GM18508 (cell line): Measurements from ENCODE around the gene THADA.

ENCODE experiments used
- ATAC-seq: cut with Tn5 transposase; IDR thresholded peaks from one replicate; pipeline ENCODE4 v1.9.1; 2021; ENCODE audit warnings: moderate number of reproducible peaks; ENCODE audit not compliant: insufficient read depth, unreplicated experiment

Gene THADA

GRCh38 chr2:43221763-43222474 lies 373.9 kb downstream of the THADA start:
- no peak for ATAC-seq

DNA sequence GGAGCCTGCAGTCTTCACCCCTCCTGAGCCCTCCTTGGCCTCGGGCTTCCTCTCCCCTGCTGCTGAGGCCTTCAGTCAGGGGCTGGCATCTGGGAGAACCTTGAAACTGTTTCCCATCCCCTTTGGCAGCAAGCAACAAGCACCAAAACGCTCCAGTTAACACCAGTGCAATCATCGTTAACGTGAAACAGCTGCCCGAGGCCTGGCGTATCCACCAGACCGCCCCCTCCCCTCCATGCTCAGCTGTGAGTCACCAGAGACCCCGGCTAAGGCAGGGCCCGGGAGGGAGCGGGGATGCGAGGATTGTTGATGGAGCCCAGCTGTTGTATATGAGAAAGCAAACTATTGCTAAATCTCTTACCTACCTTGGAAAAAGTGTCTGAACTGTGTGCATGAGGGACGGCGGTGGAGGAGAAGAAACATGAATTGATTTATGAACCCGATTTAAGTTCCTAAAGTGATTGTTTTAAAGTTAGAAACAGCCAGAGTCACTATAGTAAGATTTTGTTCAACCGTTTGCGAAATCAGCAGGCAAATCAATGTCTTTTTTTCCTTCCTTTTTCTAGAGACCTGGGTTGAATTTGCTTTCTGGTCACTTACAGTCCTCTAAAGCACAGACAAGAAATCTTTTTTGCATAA lies 374.6 kb downstream of the THADA start:
- no peak for ATAC-seq

DNA sequence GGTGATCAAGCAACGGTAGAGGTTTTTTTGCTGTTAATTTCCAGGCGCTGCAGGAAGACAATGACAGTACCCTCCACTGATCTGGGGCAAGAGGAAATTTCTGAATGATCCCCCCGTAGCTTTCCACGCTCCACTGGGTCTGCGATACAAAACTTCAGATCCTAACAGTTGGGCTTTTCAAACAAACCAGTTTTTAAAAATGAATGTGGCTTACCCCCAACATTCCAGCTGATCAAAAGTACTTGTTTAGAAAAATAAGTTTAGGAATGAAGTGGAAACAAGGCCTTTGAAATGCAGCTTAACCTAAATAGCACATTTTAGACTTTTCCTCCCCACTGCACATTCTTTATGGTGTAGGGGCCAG lies 375.1 kb downstream of the THADA start:
- no peak for ATAC-seq

DNA sequence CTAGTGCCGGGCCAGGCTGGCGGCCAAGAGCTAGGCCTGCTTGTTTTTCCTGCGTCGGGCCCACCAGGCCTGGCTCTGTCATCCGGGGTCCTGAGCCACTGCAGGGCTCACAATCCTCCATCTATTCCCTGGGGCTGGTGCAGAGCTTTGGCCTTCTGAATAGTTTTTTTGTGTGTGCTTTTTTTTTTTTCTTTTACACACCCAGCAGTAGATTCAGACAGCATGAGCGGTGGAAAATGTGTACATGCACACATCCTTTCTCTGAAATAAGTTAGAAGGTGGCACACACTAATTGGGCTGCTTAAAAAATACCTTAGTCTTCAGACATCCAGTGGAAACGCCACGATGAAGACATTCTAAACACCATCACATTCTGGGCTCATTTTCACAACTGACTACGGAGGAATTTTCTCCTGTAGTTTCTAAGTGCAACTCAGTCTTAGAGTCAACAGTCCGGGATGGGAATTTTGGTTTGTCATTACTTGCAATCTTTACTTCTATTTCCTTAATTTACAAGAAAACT lies 375.5 kb downstream of the THADA start:
- peak; percentile 1 for ATAC-seq

- ATAC-seq, result peak; percentile 37
Observed at GRCh38 chr2:43219383-43220228, 376.2 kb downstream of the THADA start.

DNA sequence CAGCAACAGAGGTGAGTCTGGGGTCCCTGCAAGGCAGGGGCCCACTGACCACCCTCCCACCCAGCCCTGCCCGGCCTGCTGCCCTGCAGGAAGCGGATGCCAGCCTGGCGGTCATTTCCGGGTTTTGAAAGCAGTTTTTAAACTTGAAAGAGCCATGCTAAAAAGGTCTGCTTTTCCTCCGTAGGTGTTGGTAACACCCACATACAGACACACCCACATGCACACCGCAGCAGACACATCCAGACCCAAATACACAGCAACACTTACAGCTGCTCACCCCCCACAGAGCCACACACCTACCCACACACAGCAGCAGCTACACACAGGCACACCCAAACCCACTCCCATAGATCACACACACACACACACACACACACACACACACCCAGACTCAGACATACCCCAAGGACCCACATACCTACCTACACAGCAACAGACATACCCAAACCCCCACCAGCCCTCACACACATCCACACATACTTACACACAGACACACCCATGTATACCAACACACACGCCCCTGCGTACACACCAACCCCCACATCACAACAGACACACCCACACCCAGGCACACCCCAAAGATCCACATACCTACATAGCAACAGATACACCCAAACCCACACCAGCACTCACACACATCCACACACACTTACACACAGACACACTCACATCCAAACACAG lies 377.0 kb downstream of the THADA start:
- ATAC-seq, result no peak

GRCh38 chr2:43218155-43218701 lies 377.6 kb downstream of the THADA start:
- ATAC-seq, result no peak

- no peak for ATAC-seq
Observed at GRCh38 chr2:43217228-43218154, 378.3 kb downstream of the THADA start.

GRCh38 chr2:43216629-43217028 lies 379.2 kb downstream of the THADA start:
- no peak for ATAC-seq

DNA sequence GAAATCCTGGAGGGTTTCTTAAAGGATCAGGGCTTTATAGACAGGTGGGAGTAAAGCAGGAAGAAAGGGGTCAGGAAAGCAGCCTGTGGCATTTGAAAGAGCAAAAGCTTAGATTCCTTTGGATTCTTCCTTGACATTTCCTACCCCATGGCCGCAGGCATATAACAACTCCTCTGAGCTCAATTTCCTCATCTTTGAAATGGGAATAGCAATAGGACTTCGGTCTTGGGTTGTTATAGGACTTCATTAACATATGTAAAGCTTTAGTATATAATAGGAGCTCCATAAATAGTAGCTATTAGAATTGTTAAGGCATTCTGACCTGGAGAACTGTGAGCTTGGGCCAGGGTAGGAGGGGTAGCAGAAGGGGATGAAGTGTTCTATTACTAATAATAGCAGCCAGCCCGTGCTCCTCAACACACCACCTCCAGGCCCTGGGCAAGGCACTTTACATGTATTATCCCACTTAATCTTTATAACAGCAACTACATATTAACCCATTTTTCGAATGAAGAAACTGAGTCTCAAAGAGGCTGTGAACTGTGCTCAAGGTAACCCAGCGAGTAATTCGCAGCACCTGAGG lies 380.1 kb downstream of the THADA start:
- no peak for ATAC-seq

DNA sequence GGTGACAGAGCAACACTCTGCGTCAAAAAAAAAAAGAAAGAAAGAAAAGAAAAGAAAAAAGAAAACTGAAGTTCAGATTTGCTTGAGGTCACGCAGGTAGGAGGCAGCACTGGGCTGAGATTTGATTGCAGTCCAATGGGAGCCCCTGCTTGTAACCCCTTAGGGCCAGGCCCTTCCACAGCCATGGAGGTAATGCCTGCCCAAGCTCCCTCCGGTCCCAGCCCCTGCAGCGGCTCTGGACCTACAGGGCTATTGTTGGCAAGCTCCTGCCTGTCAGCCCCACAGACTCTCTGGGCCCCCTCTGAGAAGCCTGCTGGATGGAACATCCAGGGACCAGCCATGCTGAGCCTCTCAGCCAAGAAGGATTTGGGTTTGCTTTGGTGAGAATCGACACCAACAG lies 381.6 kb downstream of the THADA start:
- no peak for ATAC-seq

GRCh38 chr2:43212931-43213330 lies 382.9 kb downstream of the THADA start:
- no peak for ATAC-seq

GRCh38 chr2:43212216-43212835 lies 383.5 kb downstream of the THADA start:
- ATAC-seq, result no peak

DNA sequence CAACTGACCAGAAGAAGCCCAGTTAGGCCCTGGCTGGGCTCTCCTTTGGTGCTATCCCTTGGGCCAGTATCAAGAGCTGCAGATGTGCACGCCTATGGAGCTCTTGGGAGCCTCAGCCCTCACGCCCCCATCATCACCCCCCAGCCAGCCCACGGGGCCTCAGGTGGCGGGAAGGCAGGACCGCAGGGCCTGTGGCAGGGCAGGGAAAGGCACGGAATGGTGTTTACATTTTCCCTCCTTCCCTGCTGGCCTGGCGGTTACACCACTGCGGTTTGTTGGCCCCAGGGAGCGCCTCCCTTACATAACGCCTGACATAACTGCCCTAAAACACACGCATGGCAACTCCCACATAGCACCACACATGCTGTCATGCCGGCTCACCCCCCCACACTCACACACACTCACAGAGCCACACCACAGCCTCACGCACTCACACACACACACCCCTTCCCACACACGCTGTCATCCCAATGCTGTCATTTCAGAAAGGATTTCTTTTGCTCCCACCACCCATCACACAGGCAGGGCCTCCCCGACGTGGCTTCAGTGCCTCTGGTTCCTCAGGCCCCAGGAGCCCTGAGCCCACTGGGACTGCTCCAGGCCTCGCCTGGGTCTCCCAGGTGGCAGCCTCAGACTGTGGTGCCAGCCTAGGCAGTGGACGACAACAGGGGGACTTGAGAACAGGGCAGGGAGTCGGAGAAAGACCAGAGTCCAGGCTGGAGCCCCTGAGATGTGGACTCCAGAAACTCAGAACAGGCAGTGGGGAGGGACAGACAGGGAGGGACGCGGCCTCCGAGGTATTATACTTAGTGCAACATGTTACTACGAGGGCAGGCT lies 385.2 kb downstream of the THADA start:
- no peak for ATAC-seq

- no peak for ATAC-seq
Observed at GRCh38 chr2:43210125-43210466, 385.7 kb downstream of the THADA start.

DNA sequence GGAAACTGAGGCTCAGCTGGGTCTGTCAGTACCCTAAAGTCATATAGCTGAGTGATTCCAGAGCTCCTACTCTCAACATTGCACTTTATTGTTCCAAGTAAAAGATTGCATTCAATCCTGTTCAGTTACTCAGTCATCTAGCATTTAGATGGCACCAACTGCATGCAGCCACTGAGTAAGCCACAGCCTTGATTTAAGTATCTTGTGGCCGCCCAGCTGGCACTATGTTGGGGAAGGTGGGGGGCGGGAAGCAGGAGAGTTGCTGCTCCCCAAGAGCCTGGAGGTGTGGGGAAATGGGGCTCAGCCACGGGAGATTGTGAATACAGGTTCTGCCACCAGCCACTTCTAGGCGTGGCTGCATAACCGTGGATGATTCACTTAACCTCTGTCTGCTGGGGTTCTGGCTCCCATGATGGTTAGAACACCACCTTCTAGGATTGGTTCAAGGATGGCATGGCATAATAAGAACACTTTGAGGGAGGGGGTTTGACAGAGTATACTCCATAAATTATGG lies 386.6 kb downstream of the THADA start:
- ATAC-seq, result no peak

DNA sequence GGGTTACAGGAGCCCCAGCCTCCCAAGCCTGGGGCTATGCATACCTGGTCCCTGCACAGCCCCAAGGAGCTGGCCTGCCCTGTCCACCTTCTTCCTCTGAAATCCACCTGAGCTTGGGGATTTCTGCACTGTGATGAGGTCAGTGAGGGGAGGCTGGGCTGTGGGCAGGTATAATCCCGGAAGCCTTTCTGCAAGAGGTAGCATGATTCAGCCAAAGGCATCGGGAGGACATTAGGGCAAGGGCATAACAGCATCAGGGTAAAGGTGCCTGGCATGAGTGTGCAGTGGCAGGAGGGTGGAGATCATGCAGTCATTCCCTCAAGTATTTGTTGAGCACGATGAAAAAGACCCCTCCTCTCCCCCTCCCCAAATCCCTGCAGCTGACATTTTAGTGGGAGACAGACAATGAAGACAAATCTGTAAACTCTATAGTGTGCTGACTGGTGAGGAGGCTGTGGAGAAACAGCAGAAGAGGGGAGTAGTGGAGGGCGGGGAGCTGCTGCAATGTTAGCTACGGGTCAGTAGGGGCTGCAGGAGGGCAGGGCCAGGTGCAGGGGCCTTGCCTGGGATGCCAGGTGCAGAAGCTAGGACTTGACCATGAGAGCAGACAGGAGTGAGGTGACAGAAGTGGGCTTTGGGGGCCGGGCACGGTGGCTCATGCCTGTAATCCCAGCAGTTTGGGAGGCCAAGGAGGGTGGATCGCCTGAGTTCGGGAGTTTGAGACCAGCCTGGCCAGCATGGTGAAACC lies 388.1 kb downstream of the THADA start:
- ATAC-seq, result no peak
